G401.6 (cell line): ENCODE measurements around the gene HAGHL.

Experiments
- FAIRE-seq: peaks from 2 replicates; lab custom pipeline; 2012; peaks lifted over from hg19 to GRCh38; lab: Jason Lieb, UNC

The HAGHL gene

DNA sequence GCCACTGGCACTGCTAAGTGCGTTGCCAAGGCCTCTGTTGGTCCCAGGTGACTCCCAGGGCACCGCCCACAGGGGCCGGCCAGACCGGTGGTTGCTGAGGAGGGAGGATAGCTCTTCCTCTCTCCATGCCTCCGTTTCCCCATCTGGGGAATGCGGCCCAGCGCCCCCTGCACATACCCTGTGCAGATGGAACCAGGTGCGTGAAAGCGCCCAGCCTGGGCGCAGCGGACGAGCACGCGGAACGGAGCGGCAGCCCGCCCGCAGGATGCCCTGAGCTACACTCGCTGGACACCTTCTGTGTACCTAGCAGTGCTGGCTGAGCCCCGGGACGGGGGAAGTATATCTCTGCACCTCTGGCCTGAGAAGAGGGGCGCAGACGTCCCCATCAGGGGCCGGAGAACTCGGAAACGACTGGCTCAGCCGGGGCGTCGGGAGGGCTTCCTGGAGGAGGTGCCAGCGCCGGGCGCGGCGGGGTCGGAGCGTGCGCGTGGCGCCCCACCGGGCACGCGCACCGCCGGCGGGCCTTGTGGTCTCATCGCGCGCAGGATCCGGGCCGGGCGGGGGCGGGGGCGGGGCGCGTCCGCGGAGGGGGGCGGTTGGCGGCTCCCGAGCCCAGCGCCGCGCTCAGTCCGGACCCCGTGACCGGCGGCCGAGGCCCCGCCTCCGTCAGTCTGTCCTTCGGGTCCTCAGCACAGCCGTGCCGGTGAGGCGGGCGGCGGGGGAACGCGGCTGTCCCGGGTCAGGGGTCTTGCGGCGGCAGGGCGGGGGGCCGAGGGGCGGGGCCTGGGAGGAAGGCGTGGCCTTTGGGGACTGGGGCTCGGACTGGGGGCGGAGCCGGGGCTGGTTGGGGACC is at the start of gene HAGHL, which contains the start of gene CCDC78:
TSS of gene HAGHL (plus strand) at position 669 of the 853 bp plus-strand sequence. CDS start 404 bp downstream, outside the sequence.
TSS of gene CCDC78 (minus strand) at position 6 of the 853 bp plus-strand sequence. CDS start 76 bp downstream, outside the sequence.
- no peak for FAIRE-seq

GRCh38 chr16:677316-678190 is 49.4 kb upstream of the HAGHL start:
- FAIRE-seq, result no peak

DNA sequence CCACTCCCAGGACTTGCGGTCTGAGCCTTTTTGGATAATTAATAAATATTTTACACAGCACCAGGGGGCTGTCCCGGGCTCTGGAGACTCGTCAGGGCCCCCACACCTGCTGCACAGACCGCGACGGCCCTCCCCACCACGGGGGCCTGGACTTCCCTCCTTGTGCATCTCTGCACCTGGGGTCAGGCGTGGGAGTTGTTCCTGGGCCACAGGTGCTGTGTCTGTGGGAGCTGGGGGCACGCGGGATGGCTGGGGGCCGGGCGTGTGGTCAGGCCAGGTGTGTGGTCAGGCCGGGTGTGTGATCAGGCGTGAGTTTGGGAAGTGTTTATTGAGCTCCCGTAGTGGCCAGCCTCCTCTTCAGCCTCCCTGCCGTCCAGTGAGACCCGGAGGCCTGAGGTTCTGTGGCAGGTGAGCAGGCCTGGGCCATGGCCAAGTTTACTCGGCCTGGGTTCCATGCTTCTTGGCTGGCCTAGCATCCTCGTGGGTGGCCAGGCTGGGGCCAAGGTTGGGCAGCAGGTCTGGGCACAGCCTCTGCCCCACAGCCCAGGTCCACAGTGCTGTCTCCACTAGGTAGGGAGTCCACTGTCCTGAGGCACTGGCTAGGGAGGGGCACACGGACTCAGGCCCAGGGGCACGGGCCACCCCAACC is 48.6 kb upstream of the HAGHL start:
- FAIRE-seq, result no peak

GRCh38 chr16:678858-679813 is 47.8 kb upstream of the HAGHL start:
- no peak for FAIRE-seq

- no peak for FAIRE-seq
Observed at GRCh38 chr16:679814-680624, 46.9 kb upstream of the HAGHL start, which contains the start of gene STUB1. TSS of gene STUB1 (plus strand) at chr16:680410. CDS start at chr16:680526, 116 bp downstream.

GRCh38 chr16:680625-680945 is 46.3 kb upstream of the HAGHL start:
- FAIRE-seq, result no peak

- no peak for FAIRE-seq
Observed at GRCh38 chr16:680967-681745, 45.8 kb upstream of the HAGHL start.

DNA sequence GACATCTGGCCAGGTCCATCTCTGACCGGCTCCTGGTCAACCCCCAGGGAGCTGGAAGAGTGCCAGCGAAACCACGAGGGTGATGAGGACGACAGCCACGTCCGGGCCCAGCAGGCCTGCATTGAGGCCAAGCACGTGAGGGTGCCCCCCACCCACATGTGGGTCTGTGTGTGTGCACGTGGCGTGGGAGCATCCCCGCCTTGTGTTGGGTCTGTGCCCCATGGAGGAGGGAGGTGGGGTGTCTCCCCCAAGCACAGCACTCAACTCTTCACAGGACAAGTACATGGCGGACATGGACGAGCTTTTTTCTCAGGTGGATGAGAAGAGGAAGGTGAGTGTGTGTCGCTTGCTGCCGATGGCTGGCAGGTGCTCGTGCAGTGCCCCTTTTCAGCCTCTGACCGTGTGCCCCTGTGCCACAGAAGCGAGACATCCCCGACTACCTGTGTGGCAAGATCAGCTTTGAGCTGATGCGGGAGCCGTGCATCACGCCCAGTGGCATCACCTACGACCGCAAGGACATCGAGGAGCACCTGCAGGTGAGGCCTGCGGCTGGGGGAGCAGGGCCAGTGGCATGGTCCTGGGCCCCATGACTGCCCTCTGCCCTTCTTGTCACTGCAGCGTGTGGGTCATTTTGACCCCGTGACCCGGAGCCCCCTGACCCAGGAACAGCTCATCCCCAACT is 45.0 kb upstream of the HAGHL start:
- no peak for FAIRE-seq

DNA sequence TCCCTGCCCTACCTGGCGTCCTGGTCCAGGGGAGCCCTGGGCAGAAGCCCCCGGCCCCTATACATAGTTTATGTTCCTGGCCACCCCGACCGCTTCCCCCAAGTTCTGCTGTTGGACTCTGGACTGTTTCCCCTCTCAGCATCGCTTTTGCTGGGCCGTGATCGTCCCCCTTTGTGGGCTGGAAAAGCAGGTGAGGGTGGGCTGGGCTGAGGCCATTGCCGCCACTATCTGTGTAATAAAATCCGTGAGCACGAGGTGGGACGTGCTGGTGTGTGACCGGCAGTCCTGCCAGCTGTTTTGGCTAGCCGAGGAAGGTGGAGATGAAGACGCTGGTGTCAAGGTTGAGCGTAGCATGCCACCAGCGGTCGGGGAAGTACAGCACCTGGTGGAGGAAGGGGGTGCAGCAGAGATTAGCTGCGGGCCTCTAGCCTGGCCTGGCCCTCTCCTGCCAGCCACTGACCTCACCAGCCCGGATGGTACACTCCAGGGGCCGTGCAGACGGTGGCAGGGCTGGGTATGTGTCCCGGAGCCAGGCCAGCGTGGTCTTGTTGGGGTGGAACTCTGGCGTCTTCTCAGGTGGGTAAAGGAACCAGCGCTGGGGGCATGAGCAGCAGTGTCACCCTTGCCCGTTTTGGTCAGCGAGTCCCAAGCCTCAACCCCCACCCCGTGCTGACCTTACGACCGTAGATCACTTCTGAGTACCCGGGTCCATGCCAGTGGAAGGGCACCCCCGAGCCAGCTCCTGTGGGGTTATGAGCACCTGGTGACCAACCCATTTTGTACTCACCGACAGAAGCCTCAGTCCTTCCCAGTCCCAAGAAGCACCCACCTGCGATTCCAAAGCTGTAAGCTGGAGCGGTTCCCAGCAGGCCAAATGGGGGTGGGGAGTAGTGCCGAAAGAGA is 44.2 kb upstream of the HAGHL start:
- no peak for FAIRE-seq

DNA sequence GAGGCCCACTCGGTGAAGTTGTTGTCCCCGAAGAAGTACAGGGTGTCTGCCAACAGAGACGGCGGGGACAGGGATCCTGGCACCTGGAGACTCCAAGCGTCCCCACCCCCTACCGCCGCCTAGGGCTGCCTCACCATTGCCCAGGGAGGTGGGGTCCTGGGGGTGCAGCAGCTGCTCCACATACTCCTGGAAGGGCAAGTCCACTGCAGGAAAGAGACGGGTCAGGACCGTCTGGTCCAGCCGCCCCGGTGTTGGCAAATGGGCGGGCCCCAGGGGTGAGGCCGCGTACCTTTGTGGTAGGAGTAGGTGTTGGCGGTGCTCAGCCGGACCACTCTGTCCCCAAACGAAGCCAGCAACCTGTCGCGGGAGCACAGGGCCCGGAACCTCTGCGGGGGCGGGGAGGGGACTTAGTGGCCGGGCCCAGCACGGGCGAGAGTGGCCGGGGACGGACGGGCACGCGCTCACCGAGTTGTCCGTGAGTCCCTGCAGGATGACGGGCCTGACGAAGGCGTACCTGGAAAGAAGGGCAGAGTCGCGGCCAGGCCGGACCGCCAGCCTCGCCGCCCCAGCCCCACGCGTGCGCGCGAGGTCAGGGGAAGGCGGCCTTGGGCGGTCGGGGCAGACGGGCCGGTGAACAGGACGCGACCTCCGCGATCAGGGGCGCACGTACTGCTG is 43.4 kb upstream of the HAGHL start:
- FAIRE-seq, result no peak

DNA sequence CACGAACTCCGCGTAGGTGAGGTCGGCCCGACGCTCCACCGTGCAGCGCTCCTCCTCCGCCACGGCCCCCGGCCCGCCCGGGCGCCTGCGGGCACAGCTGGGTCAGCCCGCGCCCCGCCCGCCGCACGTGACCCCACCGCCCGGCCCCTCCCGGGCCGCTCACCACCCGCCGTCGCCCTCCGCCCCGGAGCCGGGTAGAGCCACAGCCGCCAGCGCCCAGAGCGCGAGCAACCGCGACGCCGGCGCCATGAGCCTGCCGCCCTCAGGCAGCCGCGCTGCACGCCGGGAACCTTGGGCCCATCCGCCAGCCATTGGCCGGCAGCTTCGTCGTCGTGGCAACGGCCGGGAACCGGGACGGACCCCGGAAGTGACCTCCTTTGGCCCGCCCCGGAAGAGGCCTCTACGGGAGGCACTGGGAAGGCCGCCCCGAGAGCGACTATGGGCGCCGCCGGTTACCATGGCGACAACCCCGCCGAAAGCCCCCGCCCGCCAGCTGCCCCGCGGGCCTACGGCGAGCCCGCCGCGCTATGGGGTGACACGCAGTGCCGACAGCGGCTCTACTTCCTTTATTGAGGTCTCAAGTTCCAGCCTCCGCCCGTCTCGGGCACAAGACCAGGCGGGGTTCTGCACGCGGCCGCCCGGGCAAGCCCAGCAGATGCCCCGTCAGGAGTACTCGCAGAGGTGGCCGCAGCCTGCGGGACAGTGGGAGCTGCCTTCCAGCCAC is 42.7 kb upstream of the HAGHL start, which contains the start of gene JMJD8:
TSS of gene JMJD8 (minus strand) at position 264 of the 724 bp plus-strand sequence. CDS start at position 249, 15 bp downstream.
- no peak for FAIRE-seq

GRCh38 chr16:684961-685696 is 41.8 kb upstream of the HAGHL start:
- FAIRE-seq, result no peak

- no peak for FAIRE-seq
Observed at GRCh38 chr16:685967-686366, 40.9 kb upstream of the HAGHL start.

DNA sequence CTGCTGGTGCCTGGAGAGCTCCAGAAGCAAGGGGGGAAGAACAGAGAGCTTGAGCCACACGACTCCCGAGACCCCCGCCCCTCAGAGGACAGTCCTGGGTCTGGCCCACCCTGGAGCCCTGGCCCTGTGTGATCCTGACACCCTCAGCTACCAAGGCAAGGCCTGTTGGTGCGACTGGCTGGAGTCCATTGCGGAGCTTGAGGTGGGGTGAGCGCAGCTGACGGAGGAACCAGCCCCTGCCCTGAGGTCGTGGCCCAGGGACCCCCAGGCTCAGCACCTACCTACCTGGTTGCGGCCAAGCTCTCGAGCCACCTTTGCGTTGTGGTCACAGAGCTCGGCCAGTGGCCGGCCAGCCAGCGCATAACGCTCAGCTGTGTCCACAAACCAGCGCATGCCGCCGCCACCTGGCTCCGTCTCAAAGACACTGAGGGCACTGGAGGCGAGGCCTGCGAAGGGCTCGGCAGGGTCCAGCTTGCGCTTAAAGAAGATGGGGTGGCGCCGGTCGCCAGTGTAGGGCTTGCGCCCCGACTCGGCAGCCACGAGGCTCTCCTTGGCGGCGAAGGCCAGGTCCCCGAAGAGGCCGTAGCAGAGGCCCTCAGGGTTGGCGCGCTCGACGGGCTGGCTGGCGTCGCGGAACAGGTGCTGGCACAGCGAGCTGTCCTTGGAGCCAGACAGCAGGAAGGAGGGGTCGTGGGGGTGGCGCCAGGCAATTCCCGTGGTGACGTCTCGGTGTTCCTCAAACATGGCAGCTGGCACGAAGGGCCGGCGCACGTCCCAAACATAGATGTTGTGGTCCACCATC is 40.2 kb upstream of the HAGHL start:
- no peak for FAIRE-seq

DNA sequence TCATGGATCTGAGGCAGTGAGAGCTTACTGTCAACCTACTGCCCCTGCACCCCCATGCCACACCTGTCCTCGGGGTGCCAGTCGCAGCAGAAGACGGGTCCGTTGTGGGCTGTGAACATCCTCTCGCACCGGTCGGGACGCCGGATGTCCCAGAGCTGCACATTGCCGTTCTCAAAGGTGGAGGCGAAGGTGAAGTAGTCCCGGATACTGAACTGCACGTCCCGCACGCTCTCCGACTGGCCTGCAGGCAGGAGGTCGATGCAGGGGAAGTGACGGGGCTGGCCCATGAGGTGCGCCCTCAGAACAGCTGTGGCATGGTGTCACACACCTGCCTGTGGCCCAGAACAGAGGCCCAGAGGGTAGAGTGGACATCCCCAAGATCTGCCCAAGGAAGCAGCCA is 39.4 kb upstream of the HAGHL start:
- FAIRE-seq, result no peak
